SK-N-DZ (cell line): ENCODE results near the gene ITGA1.

ENCODE experiments used
- DNase-seq: peaks from one replicate; pipeline ENCODE4 v3.0.0-alpha.2; 2015; ENCODE audit warnings: low spot score

ITGA1 gene

DNA sequence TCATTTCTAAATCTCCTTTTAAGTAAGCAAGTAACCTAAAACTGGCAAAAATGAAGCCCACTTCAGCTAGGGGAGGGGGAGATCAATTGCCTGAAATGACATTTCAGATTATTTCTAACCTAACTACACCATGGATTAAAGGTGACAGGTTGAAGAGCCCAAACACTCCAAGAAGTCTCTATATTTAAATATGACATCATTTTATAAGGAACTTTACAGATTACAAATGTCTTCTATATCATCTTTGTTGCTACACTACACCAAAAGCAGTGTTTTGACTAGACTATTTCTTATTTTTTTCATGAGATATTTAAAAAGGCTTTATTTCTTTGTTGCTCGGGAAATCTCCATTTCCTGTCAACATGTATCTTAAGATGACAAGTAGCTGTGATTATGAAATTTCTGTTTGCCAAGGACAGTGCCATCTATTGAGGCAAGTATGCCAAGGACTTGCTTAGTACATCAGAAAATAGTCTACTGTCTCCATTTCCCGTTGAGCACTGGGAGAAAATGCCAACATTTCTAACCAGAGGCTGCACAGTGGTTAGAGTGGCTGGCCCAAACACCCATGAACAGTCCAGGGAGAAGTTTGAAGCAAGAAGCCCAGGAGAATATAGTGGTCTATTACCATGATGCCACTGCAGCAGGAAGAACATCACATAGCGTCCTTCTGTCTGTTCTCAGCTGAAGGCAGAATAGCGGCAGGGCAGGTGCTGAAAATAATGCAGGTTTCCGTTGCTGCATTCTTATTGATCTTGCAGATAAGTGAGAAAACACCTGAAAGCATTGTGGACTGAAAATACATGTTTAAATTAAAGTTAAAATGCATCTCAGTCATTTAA, 108.1 kb downstream of the ITGA1 start:
- DNase-seq: peak; percentile 22

DNA sequence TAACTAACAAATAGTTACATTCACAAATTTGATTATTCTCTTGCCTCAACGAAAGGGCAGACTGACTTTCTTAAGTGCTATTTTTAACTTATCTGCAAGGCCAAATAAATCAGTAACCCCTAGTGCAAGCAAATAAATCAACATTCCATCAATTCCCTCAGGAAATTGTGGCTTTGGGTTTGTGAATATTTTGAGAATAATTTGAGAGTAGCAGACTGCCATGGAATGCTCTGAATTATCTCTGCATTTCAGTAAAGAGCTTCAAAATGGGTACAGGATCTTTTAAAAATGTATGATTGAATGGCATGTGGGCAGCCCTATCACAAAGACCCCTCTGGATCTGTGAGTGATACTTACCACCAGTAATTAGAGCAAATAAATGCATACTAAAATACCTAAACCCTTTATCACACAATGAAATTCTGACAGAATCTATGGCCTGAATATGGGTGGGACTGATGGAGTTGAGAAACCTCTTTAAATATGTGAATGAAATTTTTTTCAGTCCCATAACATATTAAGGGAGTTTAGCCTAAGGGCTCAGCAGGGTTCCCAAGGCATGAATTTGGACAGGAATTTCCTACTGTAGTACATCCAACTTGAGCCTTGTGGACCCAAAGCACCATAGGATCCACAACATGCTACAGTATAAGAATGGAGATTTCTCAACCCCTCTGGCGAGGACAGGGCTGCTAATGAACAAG, 109.0 kb downstream of the ITGA1 start:
- DNase-seq: no peak

DNA sequence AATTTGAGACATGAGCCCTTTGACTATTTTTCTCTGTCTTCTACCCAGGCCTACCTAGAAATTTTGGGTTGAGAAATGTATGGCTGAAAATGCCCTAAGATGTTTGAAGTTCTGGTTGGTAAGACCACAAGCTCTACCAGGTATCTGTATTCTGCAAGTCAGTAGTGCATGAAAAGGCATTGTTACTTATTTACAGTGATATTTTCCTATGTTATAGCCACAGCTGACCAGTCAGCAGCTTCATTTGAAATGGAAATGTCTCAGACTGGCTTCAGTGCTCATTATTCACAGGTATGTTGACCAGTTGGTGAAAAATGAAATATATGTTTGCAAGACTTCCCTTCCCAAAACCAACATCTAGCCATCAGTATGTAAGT, 109.5 kb downstream of the ITGA1 start:
- DNase-seq: no peak

DNA sequence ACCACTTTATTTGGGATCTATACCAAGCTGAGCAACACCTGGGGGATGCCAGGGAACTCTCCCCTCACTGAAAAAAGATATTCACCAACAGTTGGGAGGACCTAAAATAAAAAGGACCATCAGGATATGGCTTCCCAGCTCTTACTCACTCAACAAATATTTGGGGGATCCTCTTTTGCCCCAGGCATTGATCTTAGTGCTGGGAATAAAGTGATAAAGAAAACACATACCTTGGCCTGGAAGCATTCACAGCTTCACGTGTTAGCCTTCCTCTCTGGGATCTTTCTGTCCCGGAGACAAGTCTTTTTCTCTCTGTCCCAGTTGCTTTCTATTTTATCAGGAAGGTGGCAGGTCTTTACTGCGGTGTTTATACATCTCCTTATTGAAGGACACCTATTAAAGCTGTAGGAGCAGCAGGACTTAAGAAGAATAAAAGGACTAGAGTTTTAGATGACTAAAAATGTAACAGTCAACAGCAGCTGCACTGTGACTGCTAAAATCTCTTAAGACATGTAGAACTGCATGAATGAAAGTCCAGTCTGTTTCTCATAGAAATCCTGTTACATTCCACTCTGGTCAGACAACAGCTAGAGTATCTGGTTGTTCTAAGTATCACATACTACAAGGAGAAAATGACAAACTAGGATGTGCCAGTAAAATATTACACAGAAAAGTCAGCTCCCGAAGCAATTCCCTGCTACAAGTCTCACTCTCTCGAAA, 111.4 kb downstream of the ITGA1 start:
- DNase-seq: no peak

DNA sequence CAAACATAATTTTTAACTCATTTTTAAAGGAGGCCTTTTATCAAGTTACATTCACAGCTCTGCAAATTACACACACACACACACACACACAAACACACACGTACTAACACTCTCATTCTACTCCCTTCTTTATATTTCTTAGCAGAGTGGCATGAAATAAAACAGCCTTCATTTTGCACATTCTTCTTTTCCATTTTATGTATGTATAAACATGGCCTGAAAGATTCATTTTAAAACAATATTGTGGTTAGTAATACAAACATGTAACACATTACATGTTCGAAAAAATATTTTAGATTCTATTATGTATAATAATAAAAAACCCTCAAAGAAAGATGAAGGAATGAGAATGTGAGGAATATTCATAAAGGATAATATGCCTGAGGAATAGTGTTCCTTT, 115.4 kb downstream of the ITGA1 start:
- DNase-seq: no peak

DNA sequence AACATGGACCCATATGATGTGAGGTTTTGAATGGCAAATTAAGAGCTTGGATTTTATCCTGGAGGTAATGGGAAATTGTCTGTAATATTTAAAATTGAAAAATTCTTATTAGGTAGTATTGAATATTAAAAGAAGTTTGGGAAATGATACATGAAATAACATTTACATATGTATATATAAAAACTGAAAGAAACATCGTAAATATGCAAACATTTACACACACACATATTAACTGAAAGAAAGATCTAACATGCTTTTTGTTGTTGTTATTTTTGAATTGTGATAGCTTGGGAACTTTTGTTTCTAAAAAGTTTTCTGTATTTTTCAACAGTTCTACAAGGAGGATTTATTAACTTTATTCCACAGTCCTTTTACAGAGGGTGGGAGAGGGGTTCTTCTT, 118.6 kb downstream of the ITGA1 start:
- DNase-seq: no peak

DNA sequence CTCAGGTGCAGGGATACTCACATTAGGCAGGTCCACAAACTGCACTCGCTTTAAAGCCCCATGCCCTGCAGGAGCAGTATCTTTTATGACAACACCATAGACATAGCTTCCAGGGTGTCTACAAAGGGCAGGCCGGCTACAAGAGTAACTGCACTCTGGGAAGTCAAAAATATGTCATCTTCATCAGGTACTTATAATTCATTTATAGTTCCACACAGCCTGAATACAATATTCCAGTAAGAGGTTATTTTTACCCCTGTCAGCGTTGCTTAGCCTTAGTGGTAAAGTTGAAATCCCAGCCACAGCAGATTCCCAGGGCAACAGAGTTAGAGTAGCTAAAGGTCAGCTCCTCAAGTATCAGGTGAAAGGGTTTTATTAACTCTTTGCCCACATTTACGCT, 119.1 kb downstream of the ITGA1 start:
- no peak for DNase-seq

DNA sequence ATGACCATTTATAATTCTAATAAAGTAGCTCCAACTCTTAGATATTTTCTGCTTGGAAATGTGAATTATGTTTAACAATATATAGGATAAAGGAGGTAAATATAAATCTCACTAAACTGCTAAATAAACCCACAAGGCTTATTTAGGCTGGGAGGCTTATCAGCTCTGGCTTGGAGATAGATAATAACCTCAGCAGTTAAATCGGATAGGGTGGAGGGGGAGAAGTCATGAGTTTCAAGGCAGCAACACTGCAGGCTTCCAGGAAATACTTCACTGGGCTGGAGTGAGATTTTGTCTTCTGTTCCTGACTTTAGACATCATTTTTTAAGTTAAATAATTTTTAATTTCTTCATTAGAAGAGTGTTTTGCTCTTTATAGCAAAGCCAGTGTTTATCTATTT, 121.5 kb downstream of the ITGA1 start:
- no peak for DNase-seq

DNA sequence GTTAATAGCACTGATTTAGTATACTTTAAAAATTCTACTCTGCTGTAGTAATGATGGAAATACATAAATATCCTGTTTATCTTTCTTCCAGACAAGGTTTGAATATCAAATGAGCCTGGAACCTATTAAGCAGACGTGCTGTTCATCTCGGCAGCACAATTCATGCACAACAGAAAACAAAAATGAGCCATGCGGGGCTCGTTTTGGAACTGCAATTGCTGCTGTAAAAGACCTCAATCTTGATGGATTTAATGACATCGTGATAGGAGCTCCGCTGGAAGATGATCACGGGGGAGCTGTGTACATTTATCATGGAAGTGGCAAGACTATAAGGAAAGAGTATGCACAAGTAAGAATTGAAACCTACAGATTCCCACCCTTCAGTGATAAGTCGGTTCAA, 122.4 kb downstream of the ITGA1 start:
- no peak for DNase-seq

DNA sequence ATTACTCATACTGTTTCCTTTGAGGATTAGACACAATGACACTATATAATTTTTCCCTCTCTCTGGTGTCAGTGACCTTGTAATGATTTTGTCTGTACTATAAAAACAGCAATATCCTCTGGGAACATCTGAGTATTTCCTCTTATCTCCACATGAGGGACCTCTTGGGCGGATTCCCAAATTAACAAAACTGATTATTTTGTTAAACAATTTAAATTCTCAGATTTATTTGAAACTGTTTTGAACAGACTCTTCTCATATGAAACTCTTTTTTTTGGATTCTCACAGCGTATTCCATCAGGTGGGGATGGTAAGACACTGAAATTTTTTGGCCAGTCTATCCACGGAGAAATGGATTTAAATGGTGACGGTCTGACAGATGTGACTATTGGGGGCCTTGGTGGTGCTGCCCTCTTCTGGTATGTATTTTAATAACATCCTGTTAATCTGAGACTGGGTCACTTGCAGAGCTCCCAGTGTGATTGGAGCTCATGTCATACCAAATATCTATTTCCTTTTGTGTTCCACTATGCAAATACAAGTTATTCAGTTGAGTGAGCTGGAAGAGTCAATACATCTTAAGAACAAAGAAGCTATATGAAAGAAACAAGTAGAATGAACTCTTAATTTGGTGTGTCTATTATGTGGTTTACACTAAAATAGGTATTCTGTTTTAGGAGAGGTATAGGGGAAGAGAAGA, 127.6 kb downstream of the ITGA1 start:
- DNase-seq: peak; percentile 79

DNA sequence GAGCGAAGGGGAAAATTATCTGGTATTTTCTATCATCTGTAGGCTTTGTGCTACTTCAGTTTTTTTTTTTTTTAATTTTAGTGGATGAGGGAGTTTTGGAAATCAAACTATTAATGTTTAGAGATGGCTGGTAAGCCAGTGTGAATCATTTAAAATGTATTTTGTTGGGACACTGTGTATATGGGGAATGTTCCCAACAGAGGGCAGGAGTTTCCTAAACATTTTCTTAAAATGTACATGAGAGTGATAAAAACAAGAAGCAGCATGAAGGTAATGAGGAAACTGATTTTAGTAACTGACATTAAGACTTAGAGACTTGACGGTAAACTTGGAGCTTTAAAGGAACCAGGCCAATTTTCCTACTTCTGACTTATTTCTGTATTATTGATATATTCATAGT, 133.2 kb downstream of the ITGA1 start:
- no peak for DNase-seq

DNA sequence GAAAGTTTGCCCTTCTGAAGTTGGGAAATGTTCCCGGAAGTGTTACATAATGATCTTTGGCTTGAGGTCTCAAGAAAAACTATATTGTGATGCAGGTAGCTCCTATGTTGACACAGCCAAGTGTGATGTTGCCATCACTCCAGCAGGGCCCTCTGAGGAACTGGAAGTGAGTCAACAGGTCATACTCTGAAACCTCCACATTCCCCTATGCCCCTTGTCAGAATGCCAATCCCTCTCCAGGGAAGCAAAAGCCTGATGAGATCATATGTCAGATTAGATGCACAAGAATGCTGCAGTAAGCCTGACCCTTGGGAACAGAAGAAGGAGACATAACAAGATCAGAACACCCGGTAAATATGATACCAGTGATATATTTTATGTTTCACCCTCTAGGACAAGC, 134.7 kb downstream of the ITGA1 start:
- DNase-seq: no peak

DNA sequence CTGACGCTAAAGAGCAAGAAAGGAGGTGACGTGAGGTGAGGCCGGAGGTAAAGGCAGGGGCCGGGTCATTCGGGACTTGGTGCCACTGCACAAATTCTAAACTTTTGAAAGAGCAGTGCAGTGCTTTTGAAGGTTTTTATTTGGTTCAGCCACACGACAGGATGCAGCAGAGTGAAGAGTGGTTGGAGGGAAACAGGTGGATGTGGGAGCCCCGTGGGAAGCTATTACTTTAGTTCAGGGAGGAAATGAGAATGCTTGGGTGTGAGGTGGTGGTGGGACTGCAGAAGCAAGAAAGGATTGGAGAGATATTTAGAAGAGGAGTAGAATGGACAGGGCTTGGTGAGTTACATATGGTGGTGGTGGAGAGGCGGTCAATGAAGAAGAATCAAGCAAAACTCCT, 136.7 kb downstream of the ITGA1 start:
- no peak for DNase-seq

DNA sequence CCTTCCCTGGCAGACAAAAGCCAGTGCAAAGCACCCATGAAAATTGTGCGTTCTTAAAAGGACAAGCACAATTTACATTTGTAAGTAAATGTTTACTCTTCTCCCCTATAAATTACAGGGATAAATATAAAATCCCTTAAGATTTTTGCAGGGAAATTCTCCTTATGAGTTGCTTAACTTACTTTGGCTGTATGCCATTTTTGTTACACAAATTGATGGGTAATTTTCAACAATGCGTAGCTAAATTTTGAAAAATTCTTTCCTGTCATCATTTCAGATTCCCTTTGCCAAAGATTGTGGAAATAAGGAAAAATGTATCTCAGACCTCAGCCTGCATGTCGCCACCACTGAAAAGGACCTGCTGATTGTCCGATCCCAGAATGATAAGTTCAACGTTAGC, 137.3 kb downstream of the ITGA1 start:
- no peak for DNase-seq

DNA sequence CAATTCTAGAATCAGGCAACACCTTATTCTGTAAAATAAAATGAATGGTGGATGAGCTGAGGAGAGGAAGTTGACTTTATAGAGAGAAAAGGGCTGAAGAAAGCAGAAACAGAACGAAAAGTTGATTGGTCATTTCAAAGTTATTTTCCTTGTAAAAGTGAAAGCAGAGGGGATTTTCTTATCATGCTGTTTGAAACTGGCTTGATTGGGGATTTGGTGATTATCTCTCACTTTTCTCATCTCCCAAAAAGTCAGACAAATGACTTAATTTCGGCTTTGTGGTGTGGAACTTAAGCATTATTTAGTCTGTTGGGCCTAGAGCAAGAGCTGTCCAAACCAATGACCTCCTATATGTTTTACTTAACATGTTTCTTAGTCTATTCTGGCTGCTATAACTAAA, 141.0 kb downstream of the ITGA1 start:
- DNase-seq: no peak

DNA sequence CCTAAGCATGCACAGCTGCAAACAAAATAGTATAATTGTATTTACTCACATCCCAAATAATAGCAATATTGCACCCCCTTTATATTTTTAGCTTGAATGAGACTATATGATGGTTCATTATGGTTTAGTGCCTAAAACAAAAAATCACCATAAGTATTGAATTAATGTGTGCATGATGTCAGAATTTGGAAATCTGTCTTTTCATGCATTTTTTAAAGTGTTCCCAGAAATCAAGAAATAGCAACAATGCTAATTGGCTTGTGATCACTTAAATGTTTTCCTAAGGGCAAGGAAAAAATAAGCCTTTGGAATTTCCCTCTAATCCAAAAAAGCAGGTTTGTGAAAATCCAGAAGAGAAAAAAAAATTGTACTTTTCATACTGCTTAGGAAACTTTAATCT, 150.5 kb downstream of the ITGA1 start:
- DNase-seq: no peak

DNA sequence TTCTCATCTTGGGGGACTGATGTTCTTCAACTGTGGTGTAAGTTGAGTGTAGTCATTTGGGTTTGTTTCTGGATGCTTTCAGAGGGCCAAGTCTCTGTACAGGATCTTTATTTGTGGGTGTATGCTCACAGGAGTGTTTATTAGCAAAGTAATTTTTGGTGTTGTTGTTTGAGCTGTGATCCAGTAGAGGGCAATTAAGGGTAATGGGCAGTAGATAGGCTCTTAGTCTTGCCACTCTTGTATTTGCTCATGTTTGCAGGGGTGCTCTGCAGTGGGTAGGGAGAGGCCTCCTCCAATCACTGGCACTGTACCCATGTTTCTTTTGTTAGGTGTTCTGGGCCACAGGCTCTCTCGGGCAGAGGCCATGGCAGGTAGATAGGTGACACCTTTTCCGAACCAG, 155.6 kb downstream of the ITGA1 start:
- DNase-seq: no peak

DNA sequence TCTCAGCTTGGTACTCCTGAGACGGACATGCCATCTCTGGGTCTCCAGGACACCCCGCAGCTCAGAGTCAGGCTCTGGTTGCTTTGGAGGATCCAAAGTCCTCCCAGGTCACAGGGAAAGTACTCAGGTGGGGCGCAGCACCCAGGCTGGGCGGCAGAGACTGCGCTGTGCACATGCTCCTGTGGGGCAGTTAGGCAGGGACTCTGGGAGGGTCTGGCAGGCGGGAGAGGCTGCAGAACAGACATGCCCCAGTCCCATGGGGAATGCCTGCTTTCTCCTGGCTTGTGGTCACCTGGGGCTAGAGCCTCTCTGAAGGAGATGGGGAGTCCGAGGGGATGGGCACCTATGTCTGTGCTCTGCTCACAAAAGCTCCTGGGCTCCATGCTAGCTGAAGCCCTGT, 156.1 kb downstream of the ITGA1 start:
- no peak for DNase-seq

DNA sequence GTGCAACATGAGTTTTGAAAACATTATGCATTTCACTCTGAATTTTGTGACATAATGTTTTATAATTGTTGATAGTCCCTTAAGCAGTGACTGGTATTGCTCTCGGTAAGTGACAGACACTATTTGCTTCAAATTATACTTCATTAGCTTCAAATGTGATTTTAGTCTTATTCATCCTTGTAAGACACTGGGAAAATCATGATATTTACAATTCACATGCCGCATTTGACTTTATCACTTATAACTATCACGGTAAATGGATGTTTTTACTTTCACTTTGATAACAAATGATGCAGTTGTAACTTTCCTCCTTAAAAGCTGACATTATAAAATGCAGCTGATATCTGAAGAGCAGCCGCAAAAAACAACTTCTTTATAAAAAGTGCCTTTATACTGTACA, 157.3 kb downstream of the ITGA1 start:
- DNase-seq: peak; percentile 18

DNA sequence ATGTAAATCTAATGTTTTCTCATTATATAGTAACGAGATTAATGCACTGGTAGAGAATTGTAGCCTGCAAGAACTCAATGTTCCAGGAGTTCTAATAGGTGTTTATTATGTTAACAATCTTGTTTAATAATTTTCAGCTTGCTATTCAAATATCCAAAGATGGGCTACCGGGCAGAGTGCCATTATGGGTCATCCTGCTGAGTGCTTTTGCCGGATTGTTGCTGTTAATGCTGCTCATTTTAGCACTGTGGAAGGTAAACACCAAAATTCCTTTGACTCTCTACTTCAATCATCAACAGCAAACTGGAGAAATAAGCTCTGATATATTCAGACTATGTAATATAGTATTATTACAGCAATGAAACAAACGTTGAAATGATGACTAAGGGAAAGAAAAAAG, 159.5 kb downstream of the ITGA1 start:
- DNase-seq: no peak

DNA sequence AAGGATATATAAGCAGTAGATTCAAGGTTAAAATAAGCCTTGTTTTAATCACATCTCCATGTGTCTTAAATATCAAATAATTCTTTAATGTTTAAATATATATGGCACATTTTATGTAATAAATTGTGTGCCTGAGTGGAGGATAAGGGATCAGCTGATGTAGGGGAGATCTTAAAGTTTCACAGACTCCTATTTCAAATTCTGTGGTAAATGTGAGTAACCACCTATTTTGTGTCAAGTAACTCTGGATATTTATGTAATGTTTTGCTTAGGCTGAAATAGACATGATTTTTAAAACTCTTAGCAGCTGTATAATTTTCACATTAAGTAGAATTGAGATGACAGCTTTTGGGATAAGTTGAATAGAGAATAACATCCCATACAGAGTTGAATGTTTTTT, 160.1 kb downstream of the ITGA1 start:
- DNase-seq: no peak

DNA sequence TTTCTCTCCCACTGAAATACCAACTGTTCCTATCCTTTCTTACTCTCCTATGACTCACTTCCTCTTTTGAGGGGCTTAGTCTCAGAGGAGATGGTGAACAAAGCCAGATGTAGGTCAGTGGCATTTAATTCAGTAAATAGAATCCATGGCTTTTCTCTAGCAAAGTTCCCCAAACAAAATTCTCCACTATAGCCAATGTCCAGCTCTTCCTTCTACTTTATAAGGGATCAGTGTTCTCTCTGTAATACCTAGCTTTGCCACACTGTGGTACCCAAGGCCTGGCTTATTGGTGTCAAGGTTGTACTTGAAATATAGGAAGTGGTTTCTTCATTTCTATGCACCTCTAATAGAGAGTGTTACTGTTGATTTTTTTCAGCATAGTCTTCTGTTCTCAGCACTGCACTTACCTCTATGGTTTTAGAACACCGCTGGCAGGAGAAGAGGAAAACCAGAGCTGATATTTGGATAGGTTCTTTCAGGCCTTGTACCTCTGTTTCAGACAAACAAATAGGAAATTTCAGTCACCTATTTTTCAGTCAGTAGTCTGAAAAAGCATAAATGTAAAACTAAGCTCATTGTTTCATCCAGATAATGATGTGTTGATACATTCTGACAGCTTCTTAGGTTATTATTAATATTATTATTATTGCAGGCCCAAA, 160.8 kb downstream of the ITGA1 start:
- DNase-seq: peak; percentile 61
